Activated T-cell treated with anti-CD3 and anti-CD28 coated beads, Interleukin-2, amount 50 U/mL, for 72 hours (primary cell): Measurements from ENCODE around the gene EVPL. TPM values are rescaled to one million over a fixed set of nuclear protein-coding genes. Genes with fewer than 3 reads are reported as not detected.

Experiments
- ATAC-seq, 2 donors: fragments of 150-1000 bp; cut with Tn5 transposase; replicated peaks in 1 of 2; 2 replicates each; pipeline ENCODE4 v1.10.0; 2021; ENCODE audit warnings: moderate library complexity in 2 of 2, mild to moderate bottlenecking in 1 of 2
- DNase-seq, 2 donors: peaks; one replicate each; pipeline ENCODE4 v3.0.0; 2021 to 2022; ENCODE audit warnings: mixed read lengths in 1 of 2
- H3K27ac Mint-ChIP-seq: one replicate; pipeline ENCODE4 v1.8.0; 2022; ENCODE audit warnings: mild to moderate bottlenecking, moderate library complexity, mixed read lengths
- H3K27me3 Mint-ChIP-seq: one replicate; pipeline ENCODE4 v1.8.0; 2022; ENCODE audit warnings: low read depth, mixed read lengths
- H3K36me3 Mint-ChIP-seq, 2 donors: one replicate each; pipeline ENCODE4 v1.8.0; 2022; ENCODE audit warnings: mixed read lengths in 2 of 2, mild to moderate bottlenecking in 1 of 2; ENCODE audit not compliant: insufficient read depth in 2 of 2
- H3K4me1 Mint-ChIP-seq: one replicate; pipeline ENCODE4 v1.8.0; 2022; ENCODE audit warnings: low read depth, mixed read lengths
- H3K4me3 Mint-ChIP-seq, 2 donors: one replicate each; pipeline ENCODE4 v1.8.0; 2022; ENCODE audit warnings: mild to moderate bottlenecking in 2 of 2, mixed read lengths in 2 of 2, moderate library complexity in 2 of 2
- H3K9me3 Mint-ChIP-seq, 2 donors: one replicate each; pipeline ENCODE4 v1.8.0; 2022; ENCODE audit warnings: mixed read lengths in 2 of 2
- total RNA-seq, 2 donors: library from RNA; stranded (reverse); gene quantifications; one replicate each; pipeline ENCODE4 v1.2.3, GENCODE V29; 2022

The EVPL gene
- total RNA-seq, 2 donors from 2014 or later: 0.09 to 0.19 TPM

DNA sequence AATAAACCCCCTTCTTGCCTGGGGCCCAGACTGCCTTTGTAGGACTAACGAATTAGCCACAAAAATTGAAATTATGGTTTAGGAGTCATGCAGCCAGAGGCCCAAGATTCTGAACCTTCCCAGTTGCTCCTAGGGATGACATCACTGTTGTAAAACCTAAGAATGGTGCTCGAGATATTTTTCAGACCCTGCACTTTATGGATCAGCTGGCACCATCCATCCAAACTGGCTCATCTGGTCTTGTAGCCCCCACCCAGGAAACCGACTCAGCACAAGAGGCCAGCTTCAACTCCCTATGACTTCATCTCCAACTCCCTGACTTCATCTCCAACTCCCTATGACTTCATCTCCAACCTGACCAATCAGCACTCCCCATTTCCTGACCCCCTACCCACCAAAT, 10.9 kb upstream of the EVPL start:
- Mint-ChIP-seq H3K4me1 (peaks cover 8% of the 10 kb centered on the region), H3K27ac (peak overlapping the region; percentile 8), H3K4me3 (no peak overlapping the region), H3K36me3 (peaks cover 6 to 8% of the 10 kb centered on the region in 2 donors), H3K9me3 (no peaks in the 10 kb centered on the region), H3K27me3 (no peaks in the 10 kb centered on the region)
- DNase-seq (no peak), ATAC-seq (no peak)

GRCh38 chr17:76036497-76037261, 9.6 kb upstream of the EVPL start:
- H3K27me3 Mint-ChIP-seq: no peaks in the 10 kb centered on the region
- no peak for ATAC-seq

GRCh38 chr17:76034428-76035350, 7.6 kb upstream of the EVPL start:
- Mint-ChIP-seq H3K4me3 (no peak overlapping the region), H3K36me3 (peaks cover 0 to 3% of the 10 kb centered on the region in 2 donors), H3K9me3 (no peaks in the 10 kb centered on the region), H3K4me1 (peaks cover 12% of the 10 kb centered on the region), H3K27ac (peak overlapping the region; percentile 52), H3K27me3 (no peaks in the 10 kb centered on the region)
- ATAC-seq (no peak), DNase-seq (no peak)

More at GRCh38 chr17:76036497-76037261, 9.6 kb upstream of the EVPL start:
- Mint-ChIP-seq H3K4me1 (peaks cover 8% of the 10 kb centered on the region), H3K4me3 (no peak overlapping the region), H3K36me3 (peaks cover 3 to 8% of the 10 kb centered on the region in 2 donors), H3K27ac (no peak overlapping the region), H3K9me3 (no peaks in the 10 kb centered on the region)
- DNase-seq: no peak

DNA sequence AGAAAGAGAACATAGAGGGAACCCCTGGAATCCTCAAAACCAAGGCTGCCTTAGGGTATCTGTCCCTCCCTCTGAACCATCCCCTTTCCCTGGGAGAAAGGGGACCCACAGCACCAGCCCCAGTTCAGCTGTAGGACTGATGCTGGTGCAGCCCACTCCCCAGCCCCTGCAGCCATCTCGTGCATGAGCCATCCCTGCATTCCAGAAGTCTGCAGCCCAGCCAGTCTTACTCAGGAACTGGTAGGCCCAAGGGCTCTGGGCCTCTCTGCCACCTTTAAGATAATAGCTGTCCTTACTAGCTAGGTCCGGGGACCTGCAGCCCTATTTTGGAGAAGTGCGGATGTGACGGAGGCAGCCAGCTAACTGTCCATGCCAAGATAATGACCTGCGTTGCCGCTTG, 6.0 kb upstream of the EVPL start:
- no peak overlapping the region for H3K27ac Mint-ChIP-seq
- no peak overlapping the region for H3K4me3 Mint-ChIP-seq
- no peaks in the 10 kb centered on the region for H3K27me3 Mint-ChIP-seq
- H3K9me3 Mint-ChIP-seq: no peaks in the 10 kb centered on the region
- ATAC-seq (no peak), DNase-seq (no peak)
- peaks cover 0 to 1% of the 10 kb centered on the region in 2 donors for H3K36me3 Mint-ChIP-seq
- peaks cover 20% of the 10 kb centered on the region for H3K4me1 Mint-ChIP-seq

DNA sequence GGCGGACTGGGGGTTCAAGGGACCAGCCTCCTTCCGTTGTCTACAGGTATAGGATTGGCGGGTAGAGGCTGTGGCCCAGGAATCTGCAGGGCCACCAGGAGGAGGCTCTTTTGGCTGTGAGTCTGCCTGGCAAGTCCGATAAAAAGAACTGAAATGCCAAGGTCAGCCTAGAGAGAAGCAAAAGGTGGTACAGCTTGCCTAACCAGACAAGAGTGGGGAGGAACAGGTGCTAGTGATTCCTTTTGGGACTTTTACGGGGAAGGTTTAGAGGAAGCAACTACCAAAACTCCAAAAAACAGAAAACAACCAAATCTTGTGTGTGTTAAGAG, 5.6 kb upstream of the EVPL start:
- no peaks in the 10 kb centered on the region for H3K9me3 Mint-ChIP-seq
- DNase-seq (no peak), ATAC-seq (no peak)
- no peak overlapping the region for H3K4me3 Mint-ChIP-seq
- H3K36me3 Mint-ChIP-seq: no peaks in the 10 kb centered on the region
- H3K27me3 Mint-ChIP-seq: no peaks in the 10 kb centered on the region
- peaks cover 20% of the 10 kb centered on the region for H3K4me1 Mint-ChIP-seq
- no peak overlapping the region for H3K27ac Mint-ChIP-seq

DNA sequence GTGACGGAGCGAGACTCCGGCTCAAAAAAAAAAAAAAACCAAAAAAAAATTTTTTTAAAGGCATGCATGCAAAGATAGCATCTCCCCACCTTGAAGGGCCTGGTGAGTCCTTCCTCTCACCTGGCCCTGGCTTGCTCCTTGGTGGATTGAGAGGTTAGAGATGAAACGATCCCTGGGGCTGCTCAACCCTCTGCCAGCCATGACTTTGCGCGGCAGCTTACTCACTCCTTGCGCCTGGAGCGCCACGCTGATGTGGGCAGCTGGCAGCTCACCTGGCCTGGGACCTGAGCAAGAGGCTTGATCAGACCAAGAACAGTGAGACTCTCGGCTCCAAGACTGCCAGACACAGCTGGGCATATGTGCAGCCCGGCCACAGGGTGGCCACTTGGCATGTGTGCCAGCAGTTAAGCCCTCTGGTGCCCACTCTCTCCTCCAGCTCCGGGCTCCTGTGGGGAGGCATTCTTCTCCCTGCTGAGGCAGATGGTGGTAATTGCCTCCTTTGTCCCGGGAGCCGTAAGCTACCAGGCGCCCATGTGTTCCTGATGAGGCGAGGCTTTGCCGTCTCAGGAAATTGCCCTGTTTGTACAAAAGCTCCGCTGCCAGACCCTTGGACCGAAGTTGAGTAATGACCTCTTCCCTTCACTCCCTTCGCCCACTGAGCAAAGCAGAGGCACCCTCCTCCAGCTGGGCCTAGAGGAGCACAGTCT, 5.1 kb upstream of the EVPL start:
- Mint-ChIP-seq H3K4me1 (peaks cover 24% of the 10 kb centered on the region), H3K36me3 (no peaks in the 10 kb centered on the region), H3K27ac (no peak overlapping the region), H3K9me3 (no peaks in the 10 kb centered on the region), H3K4me3 (no peak overlapping the region), H3K27me3 (no peaks in the 10 kb centered on the region)
- DNase-seq (no peak), ATAC-seq (no peak)

- Mint-ChIP-seq H3K36me3 (no peaks in the 10 kb centered on the region), H3K9me3 (no peaks in the 10 kb centered on the region), H3K4me3 (no peak overlapping the region), H3K4me1 (peaks cover 16% of the 10 kb centered on the region), H3K27ac (no peak overlapping the region), H3K27me3 (no peaks in the 10 kb centered on the region)
- no peak for DNase-seq
- no peak for ATAC-seq
Observed at GRCh38 chr17:76026714-76027158, 370 bp downstream of the EVPL start.

DNA sequence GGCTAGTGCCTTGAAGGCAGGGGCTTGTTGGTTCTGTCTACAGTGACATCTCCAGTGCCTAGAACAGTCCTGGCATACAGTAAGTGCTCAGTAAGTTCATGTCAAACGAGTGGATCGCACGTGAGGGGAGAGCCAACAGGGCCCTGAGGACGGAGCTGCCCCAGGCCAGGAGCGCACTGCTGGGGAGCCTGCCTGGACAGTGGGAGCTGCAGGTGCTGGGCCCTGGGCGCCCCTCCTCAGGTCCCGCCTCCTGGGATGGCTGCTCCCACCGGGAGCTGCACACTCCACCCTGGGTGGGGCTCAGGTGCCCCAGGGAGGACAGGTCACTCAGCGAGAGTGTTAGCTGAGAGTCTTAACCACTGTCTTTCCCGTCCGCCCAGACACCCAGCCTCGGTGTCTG, 1.8 kb downstream of the EVPL start:
- no peak overlapping the region for H3K4me3 Mint-ChIP-seq
- no peak for ATAC-seq

DNA sequence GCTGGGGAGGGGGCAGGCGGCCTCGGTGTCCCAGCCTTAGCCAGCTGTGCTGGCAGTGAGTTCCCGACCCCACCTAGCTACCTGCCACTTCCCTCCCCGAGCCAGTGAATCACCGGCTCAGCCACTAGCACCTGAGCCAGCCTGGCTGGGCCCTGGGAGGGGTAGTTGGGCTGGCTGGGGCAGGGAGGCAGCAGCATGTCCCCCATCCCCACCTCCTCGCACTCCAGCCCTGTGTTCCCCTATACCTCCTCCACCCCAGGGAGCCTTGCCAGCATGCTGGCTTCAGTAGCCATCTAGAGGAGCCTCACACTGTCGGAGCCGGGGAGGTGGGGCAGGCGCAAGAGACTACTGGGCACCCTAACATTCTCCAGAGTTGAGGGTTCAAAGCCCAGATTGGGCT, 2.8 kb downstream of the EVPL start:
- H3K36me3 Mint-ChIP-seq: no peaks in the 10 kb centered on the region
- no peak for DNase-seq
- no peak overlapping the region for H3K27ac Mint-ChIP-seq
- H3K4me1 Mint-ChIP-seq: peaks cover 9% of the 10 kb centered on the region
- H3K4me3 Mint-ChIP-seq: no peak overlapping the region
- no peaks in the 10 kb centered on the region for H3K27me3 Mint-ChIP-seq
- no peaks in the 10 kb centered on the region for H3K9me3 Mint-ChIP-seq
- ATAC-seq: no peak

More for the DNA sequence above, 1.8 kb downstream of the EVPL start:
- Mint-ChIP-seq H3K9me3 (no peaks in the 10 kb centered on the region), H3K27me3 (no peaks in the 10 kb centered on the region), H3K27ac (no peak overlapping the region), H3K36me3 (no peaks in the 10 kb centered on the region), H3K4me1 (peaks cover 16% of the 10 kb centered on the region)
- DNase-seq: no peak

DNA sequence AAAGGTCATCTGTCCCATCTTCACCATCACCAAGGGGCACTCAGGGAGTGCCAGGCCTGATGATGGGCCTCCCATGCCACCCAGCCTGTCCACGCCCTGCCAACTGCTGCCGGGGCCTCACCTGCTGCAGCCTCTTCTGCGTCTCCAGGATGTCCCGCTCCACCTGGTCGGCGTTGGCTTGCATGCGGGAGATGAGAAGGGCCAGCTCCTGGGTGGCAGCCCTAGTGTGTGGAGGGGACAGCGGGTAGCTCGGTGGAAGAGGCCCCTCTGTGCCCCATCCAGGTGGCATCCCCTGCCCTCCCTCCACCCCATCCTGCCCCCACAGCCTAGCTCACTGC, 3.2 kb downstream of the EVPL start:
- no peak for ATAC-seq
- no peaks in the 10 kb centered on the region for H3K36me3 Mint-ChIP-seq
- H3K27me3 Mint-ChIP-seq: no peaks in the 10 kb centered on the region
- DNase-seq: no peak
- H3K27ac Mint-ChIP-seq: no peak overlapping the region
- peaks cover 4% of the 10 kb centered on the region for H3K4me1 Mint-ChIP-seq
- H3K9me3 Mint-ChIP-seq: no peaks in the 10 kb centered on the region
- no peak overlapping the region for H3K4me3 Mint-ChIP-seq

- no peak for ATAC-seq
- H3K27me3 Mint-ChIP-seq: no peaks in the 10 kb centered on the region
- H3K4me3 Mint-ChIP-seq: no peak overlapping the region
- peaks cover 4% of the 10 kb centered on the region for H3K4me1 Mint-ChIP-seq
- H3K9me3 Mint-ChIP-seq: no peaks in the 10 kb centered on the region
- no peak for DNase-seq
- no peaks in the 10 kb centered on the region for H3K36me3 Mint-ChIP-seq
- H3K27ac Mint-ChIP-seq: no peak overlapping the region
Observed at GRCh38 chr17:76022973-76023899, 3.9 kb downstream of the EVPL start.

- ATAC-seq (no peak), DNase-seq (no peak)
- H3K27me3 Mint-ChIP-seq: no peaks in the 10 kb centered on the region
- no peaks in the 10 kb centered on the region for H3K36me3 Mint-ChIP-seq
- no peaks in the 10 kb centered on the region for H3K9me3 Mint-ChIP-seq
- no peak overlapping the region for H3K4me3 Mint-ChIP-seq
- peaks cover under 1% of the 10 kb centered on the region for H3K4me1 Mint-ChIP-seq
- no peak overlapping the region for H3K27ac Mint-ChIP-seq
Observed at GRCh38 chr17:76022285-76022684, 4.8 kb downstream of the EVPL start.
